ENCODE data around the gene KRT39. TPM values are rescaled to one million over a fixed set of nuclear protein-coding genes. Genes with fewer than 3 reads are reported as not detected.

KRT39 gene
- total RNA-seq, 4 donors from 2014 or later, result not detected

DNA sequence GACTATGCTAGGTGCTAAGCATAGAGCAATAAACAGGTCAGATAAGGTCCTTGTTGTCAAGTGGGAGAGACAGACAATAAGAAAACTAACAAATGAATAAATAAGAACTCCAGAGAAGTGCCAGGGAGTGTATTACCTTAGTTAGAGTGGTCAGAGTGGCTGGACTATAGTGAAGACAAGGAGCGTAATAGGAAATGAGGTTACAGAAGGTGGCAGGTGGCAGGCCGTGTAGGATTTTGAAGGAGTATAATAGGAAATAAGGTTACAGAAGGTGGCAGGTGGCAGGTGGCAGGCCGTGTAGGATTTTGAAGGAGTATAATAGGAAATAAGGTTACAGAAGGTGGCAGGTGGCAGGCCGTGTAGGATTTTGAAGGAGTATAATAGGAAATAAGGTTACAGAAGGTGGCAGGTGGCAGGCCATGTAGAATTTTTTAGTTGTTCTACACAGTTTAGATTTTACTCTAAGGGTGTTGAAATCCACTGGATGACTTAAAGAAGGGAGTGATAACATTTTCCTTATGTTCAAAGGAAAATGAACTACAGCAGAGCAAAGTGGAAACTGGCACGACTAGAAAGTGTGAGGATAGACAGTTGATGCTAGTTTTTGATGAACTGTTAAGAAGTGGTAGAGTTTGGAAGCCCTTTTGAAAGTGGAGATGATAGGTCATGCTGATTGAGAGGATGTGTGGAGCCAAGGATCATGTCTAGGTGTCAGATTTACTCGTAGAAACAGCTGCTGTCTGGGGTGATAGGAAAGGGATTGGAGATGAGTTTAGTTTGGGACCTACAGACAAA, 45.8 kb upstream of the KRT39 start:
- TF ChIP-seq, protein P1, sequence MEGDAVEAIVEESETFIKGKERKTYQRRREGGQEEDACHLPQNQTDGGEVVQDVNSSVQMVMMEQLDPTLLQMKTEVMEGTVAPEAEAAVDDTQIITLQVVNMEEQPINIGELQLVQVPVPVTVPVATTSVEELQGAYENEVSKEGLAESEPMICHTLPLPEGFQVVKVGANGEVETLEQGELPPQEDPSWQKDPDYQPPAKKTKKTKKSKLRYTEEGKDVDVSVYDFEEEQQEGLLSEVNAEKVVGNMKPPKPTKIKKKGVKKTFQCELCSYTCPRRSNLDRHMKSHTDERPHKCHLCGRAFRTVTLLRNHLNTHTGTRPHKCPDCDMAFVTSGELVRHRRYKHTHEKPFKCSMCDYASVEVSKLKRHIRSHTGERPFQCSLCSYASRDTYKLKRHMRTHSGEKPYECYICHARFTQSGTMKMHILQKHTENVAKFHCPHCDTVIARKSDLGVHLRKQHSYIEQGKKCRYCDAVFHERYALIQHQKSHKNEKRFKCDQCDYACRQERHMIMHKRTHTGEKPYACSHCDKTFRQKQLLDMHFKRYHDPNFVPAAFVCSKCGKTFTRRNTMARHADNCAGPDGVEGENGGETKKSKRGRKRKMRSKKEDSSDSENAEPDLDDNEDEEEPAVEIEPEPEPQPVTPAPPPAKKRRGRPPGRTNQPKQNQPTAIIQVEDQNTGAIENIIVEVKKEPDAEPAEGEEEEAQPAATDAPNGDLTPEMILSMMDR (IDR thresholded peaks at IDR 0.05 in 4 of 5, conservative IDR thresholded peaks at IDR 0.05 in 1 of 5), result no peak
- no peak for TF ChIP-seq POLR2A (IDR thresholded peaks at IDR 0.05)
- in situ Hi-C loops (cut with MboI; ENCODE audit: low sequenced_read_pairs in 4 of 4) (no loop called here), intact Hi-C loops (cut with DNase I; ENCODE audit: low total_unique reads) (no loop called here)
- Histone ChIP-seq H3K4me3 (no peak overlapping the region), H3K36me3 (no peaks in the 10 kb centered on the region), H3K9me3 (no peaks in the 10 kb centered on the region), H3K4me1 (peaks cover 7 to 8% of the 10 kb centered on the region in 2 donors), H3K27me3 (no peaks in the 10 kb centered on the region), H3K27ac (no peak overlapping the region)
- ATAC-seq (no peak), DNase-seq (no peak)

DNA sequence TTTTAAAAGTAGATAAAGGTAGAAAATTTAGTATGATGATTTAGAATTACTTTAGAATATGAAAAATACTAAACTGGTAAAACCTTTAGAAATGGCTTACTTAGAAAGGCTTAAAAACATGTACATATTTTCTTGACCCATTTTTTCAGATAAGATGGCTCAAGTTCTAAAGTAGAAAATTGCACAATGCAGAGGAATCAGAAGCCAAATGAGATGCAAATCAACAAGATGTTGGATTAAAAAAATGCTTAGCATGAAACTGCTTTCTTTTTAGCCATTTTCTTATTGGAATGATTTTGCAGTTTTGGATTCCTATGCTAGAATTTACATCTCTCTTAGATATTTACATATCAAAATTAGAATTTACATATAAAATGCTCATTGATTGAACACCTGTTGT, 43.7 kb upstream of the KRT39 start:
- TF ChIP-seq POLR2A (IDR thresholded peaks at IDR 0.05), result no peak
- H3K27me3 ChIP-seq, result no peaks in the 10 kb centered on the region
- H3K4me1 ChIP-seq, result peaks cover 7 to 8% of the 10 kb centered on the region in 2 donors
- no peak overlapping the region for H3K4me3 ChIP-seq
- no peak for ATAC-seq
- H3K36me3 ChIP-seq, result no peaks in the 10 kb centered on the region
- H3K9me3 ChIP-seq, result no peaks in the 10 kb centered on the region
- H3K27ac ChIP-seq, result no peak overlapping the region
- DNase-seq, result no peak
- intact Hi-C loops (cut with DNase I; ENCODE audit: low total_unique reads) (no loop called here), in situ Hi-C loops (cut with MboI; ENCODE audit: low sequenced_read_pairs in 4 of 4) (no loop called here)

DNA sequence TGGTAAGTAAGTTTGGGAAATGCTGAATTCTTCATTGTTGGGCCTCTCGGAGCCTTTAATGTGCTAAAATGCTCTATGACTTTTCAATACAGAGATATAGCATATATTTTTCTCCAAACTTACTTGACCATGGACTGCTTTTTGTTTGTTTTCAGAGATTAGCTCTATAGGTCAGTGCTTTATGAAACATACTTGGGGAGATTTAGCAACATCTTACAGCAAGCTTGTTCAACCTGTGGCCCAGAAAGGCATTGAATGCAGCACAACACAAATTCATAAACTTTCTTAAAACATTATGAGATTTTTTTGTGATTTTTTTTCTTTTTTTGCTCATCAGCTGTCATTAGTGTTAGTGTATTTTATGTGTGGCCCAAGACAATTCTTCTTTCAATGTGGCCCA, 43.2 kb upstream of the KRT39 start:
- no peaks in the 10 kb centered on the region for H3K27me3 ChIP-seq
- intact Hi-C loops (cut with DNase I; ENCODE audit: low total_unique reads) (no loop called here), in situ Hi-C loops (cut with MboI; ENCODE audit: low sequenced_read_pairs in 4 of 4) (no loop called here)
- H3K4me3 ChIP-seq, result no peak overlapping the region
- no peaks in the 10 kb centered on the region for H3K9me3 ChIP-seq
- no peak for DNase-seq
- ATAC-seq, result no peak
- TF ChIP-seq, protein P1 (IDR thresholded peaks at IDR 0.05 in 4 of 5, conservative IDR thresholded peaks at IDR 0.05 in 1 of 5), result no peak
- TF ChIP-seq POLR2A (IDR thresholded peaks at IDR 0.05), result no peak
- no peaks in the 10 kb centered on the region for H3K36me3 ChIP-seq
- H3K4me1 ChIP-seq, result peaks cover 7 to 8% of the 10 kb centered on the region in 2 donors
- H3K27ac ChIP-seq, result no peak overlapping the region

DNA sequence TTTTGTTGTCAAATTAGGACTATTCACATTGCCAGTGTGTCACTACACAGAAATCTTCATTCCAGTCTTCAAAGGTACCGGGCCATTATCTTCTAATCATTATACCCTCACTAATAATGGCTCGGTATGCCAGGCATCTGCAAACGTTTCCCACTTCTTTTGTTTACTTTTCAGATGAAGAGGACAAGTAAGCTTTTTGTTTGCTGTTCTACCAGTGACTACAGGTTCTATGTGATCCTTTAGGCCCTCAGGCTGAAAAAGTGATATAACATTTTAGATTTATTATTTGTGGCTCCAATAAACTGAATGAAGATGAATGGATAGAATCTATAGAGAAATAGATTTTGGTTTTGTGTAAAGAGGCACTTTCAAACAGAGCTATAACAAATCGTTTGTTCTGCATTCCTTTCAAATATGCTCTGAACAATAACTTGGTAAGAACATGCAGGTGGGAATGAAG, 42.6 kb upstream of the KRT39 start:
- Histone ChIP-seq H3K4me1 (peaks cover 7 to 8% of the 10 kb centered on the region in 2 donors), H3K27ac (no peak overlapping the region), H3K36me3 (no peaks in the 10 kb centered on the region), H3K9me3 (no peaks in the 10 kb centered on the region), H3K27me3 (no peaks in the 10 kb centered on the region), H3K4me3 (no peak overlapping the region)
- intact Hi-C loops (cut with DNase I; ENCODE audit: low total_unique reads), result no loop called here
- in situ Hi-C loops (cut with MboI; ENCODE audit: low sequenced_read_pairs in 4 of 4), result no loop called here
- no peak for TF ChIP-seq POLR2A (IDR thresholded peaks at IDR 0.05)
- TF ChIP-seq, protein P1 (IDR thresholded peaks at IDR 0.05 in 4 of 5, conservative IDR thresholded peaks at IDR 0.05 in 1 of 5), result no peak
- no peak for DNase-seq
- no peak for ATAC-seq

DNA sequence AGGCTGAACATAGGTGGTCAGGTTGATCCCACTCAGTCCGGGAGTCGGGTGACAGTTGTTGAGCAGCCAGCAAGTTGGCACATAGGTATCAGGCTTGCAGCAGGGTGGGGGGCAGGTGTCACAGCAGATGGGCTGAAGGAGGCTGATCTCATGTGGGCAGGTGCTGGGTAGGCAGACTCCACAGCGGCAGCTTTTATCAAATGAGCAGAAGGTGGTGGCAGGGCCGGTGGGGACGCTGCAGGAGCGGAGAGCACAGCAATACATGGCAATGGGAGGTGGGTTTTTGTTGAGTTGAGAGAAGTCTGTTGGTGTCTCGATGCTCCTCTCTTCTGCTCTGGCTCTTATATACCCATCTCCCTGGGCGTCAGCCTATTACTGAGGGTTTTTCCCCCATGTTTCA, 42.1 kb upstream of the KRT39 start, which contains the start of gene KRTAP3-1:
KRTAP3-1 (minus strand) TSS at position 318 of the 400 bp plus-strand sequence; CDS start at position 264, 54 bp downstream.
- H3K4me1 ChIP-seq, result peaks cover 7 to 8% of the 10 kb centered on the region in 2 donors
- DNase-seq, result no peak
- H3K9me3 ChIP-seq, result no peaks in the 10 kb centered on the region
- no peak for TF ChIP-seq POLR2A (IDR thresholded peaks at IDR 0.05)
- TF ChIP-seq, protein P1 (IDR thresholded peaks at IDR 0.05 in 4 of 5, conservative IDR thresholded peaks at IDR 0.05 in 1 of 5), result no peak
- ATAC-seq, result no peak
- no peak within 1 kb of the TSS for H3K4me3 ChIP-seq
- in situ Hi-C loops (cut with MboI; ENCODE audit: low sequenced_read_pairs in 4 of 4), result no loop called here
- no peaks in the 10 kb centered on the region for H3K27me3 ChIP-seq
- no peak within 1 kb of the TSS for H3K27ac ChIP-seq
- no peaks in the 10 kb centered on the region for H3K36me3 ChIP-seq
- intact Hi-C loops (cut with DNase I; ENCODE audit: low total_unique reads), result no loop called here
